Breast epithelium (tissue), 4 donors: Measurements from ENCODE around the gene ROR2. TPM values are rescaled to one million over a fixed set of nuclear protein-coding genes. Genes with fewer than 3 reads are reported as not detected.

Experiments
- DNase-seq, 2 donors: peaks; one replicate each; pipeline ENCODE4 v3.0.0-alpha.2; 2019; ENCODE audit warnings: low spot score in 2 of 2
- H3K27ac ChIP-seq, 2 donors: fragments of 200-600 bp; sonication (generic) in 1 of 2; one replicate each; pipeline ENCODE4 v1.5.1; 2016 to 2019; ENCODE audit warnings: mild to moderate bottlenecking in 1 of 2
- H3K27me3 ChIP-seq, 2 donors: fragments of 200-600 bp; sonication (generic) in 1 of 2; one replicate each; pipeline versions ENCODE4 v1.5.1 to v1.6.0; 2017 to 2019; ENCODE audit warnings: control low read depth in 1 of 2, mild to moderate bottlenecking in 1 of 2
- H3K36me3 ChIP-seq: fragments of 200-600 bp; one replicate; pipeline ENCODE4 v1.5.1; 2019
- H3K4me1 ChIP-seq, 2 donors: fragments of 200-600 bp; sonication (generic); one replicate each; pipeline ENCODE4 v1.5.1; 2016 to 2019; ENCODE audit warnings: control low read depth in 1 of 2
- H3K4me3 ChIP-seq, 3 donors: fragments of 200-600 bp; sonication (generic); 1 replicate in 2 of 3; 2 replicates in 1 of 3; pipeline ENCODE4 v1.5.1; 2016 to 2019; ENCODE audit warnings: mild to moderate bottlenecking in 3 of 3, moderate library complexity in 2 of 3
- H3K9me3 ChIP-seq, 2 donors: fragments of 200-600 bp; sonication (generic) in 1 of 2; one replicate each; pipeline ENCODE4 v1.5.1; 2016 to 2019; ENCODE audit warnings: control low read depth in 1 of 2
- CTCF ChIP-seq, 3 donors: fragments of 450-650 bp; IDR thresholded peaks; one replicate each; pipeline ENCODE4 v1.5.1; 2016 to 2017; ENCODE audit warnings: antibody characterized with exemption in 3 of 3, mild to moderate bottlenecking in 3 of 3, moderate library complexity in 3 of 3
- POLR2A ChIP-seq: fragments of 450-650 bp; IDR thresholded peaks from one replicate; pipeline ENCODE4 v1.6.1; 2016; ENCODE audit warnings: antibody characterized with exemption, mild to moderate bottlenecking, moderate library complexity
- POLR2AphosphoS5 ChIP-seq, 3 donors: sonication (generic); formaldehyde crosslinking; IDR thresholded peaks; one replicate each; pipeline ENCODE4 v1.6.1; 2017; ENCODE audit warnings: antibody characterized with exemption in 3 of 3
- intact Hi-C: fragments of 100-400 bp; cut with DNase I; formaldehyde crosslinking; loops from one replicate; pipeline ENCODE4 v1.15.1; 2023; ENCODE audit warnings: low total_unique reads
- total RNA-seq, 3 donors: library from RNA; depleted of rRNA; stranded (reverse); fragments of >200 nt; gene quantifications; one replicate each; pipeline ENCODE4 v1.1.0, GENCODE V29; 2016

ROR2 gene
- total RNA-seq, 3 donors from 2014 or later, result 2.1 to 25.6 (median 10.2) TPM

- intact Hi-C loops, result loop anchor here (10.0 kb wide), 1 partner anchor 196 kb away; the partner anchor contains the start of gene ROR2
- DNase-seq, result no peak
- H3K27ac ChIP-seq, result peak overlapping the region in 1 of 2 donors; percentile 25
- H3K27me3 ChIP-seq, result no peaks in the 10 kb centered on the region
- no peak overlapping the region for H3K4me3 ChIP-seq
- TF ChIP-seq CTCF (IDR thresholded peaks at IDR 0.05) (peak in 1 of 3 donors; percentile 42), POLR2A (no peak)
- no peaks in the 10 kb centered on the region for H3K4me1 ChIP-seq
- no peaks in the 10 kb centered on the region for H3K36me3 ChIP-seq
- peaks cover 0 to 7% of the 10 kb centered on the region in 2 donors for H3K9me3 ChIP-seq
These were observed 191.5 kb downstream of the ROR2 start for GRCh38 chr9:91758491-91758981.

- H3K9me3 ChIP-seq, result peaks cover 0 to 7% of the 10 kb centered on the region in 2 donors
- no peak for TF ChIP-seq CTCF (IDR thresholded peaks at IDR 0.05)
- intact Hi-C loops, result loop anchor here (10.0 kb wide), 1 partner anchor 197 kb away; the partner anchor contains the start of gene ROR2
- no peaks in the 10 kb centered on the region for H3K27me3 ChIP-seq
- no peak overlapping the region for H3K27ac ChIP-seq
- H3K4me1 ChIP-seq, result no peaks in the 10 kb centered on the region
- no peaks in the 10 kb centered on the region for H3K36me3 ChIP-seq
- no peak for DNase-seq
- H3K4me3 ChIP-seq, result no peak overlapping the region
These were observed 192.2 kb downstream of the ROR2 start for GRCh38 chr9:91757782-91758181.

GRCh38 chr9:91756510-91756780 is 193.6 kb downstream of the ROR2 start:
- H3K4me1 ChIP-seq, result no peaks in the 10 kb centered on the region
- H3K27me3 ChIP-seq, result no peaks in the 10 kb centered on the region
- H3K9me3 ChIP-seq, result peaks cover 0 to under 1% of the 10 kb centered on the region in 2 donors
- H3K36me3 ChIP-seq, result no peaks in the 10 kb centered on the region
- peak overlapping the region; percentile 31 to 83 for H3K27ac ChIP-seq
- intact Hi-C loops, result loop anchor here (10.0 kb wide), 1 partner anchor 198 kb away; the partner anchor contains the start of gene ROR2
- H3K4me3 ChIP-seq, result no peak overlapping the region
- DNase-seq, result no peak
- no peak for TF ChIP-seq POLR2AphosphoS5 (IDR thresholded peaks at IDR 0.05)
- no peak for TF ChIP-seq CTCF (IDR thresholded peaks at IDR 0.05)
- no peak for TF ChIP-seq POLR2A

GRCh38 chr9:91755761-91756509 is 194.1 kb downstream of the ROR2 start:
- Histone ChIP-seq H3K9me3 (no peaks in the 10 kb centered on the region), H3K36me3 (no peaks in the 10 kb centered on the region), H3K27me3 (no peaks in the 10 kb centered on the region), H3K27ac (peak overlapping the region; percentile 31 to 83), H3K4me3 (no peak overlapping the region), H3K4me1 (no peaks in the 10 kb centered on the region)
- intact Hi-C loops, result loop anchor here (10.0 kb wide), 1 partner anchor 199 kb away; the partner anchor contains the start of gene ROR2
- DNase-seq, result no peak
- no peak for TF ChIP-seq POLR2A

- no peaks in the 10 kb centered on the region for H3K9me3 ChIP-seq
- H3K27me3 ChIP-seq, result no peaks in the 10 kb centered on the region
- no peak for DNase-seq
- TF ChIP-seq CTCF (IDR thresholded peaks at IDR 0.05) (no peak), POLR2AphosphoS5 (IDR thresholded peaks at IDR 0.05) (no peak), POLR2A (no peak)
- H3K36me3 ChIP-seq, result no peaks in the 10 kb centered on the region
- intact Hi-C loops, result loop anchor here (10.0 kb wide), 1 partner anchor 201 kb away; the partner anchor contains the start of gene ROR2
- no peaks in the 10 kb centered on the region for H3K4me1 ChIP-seq
- H3K27ac ChIP-seq, result no peak overlapping the region
- no peak overlapping the region for H3K4me3 ChIP-seq
These were observed 196.3 kb downstream of the ROR2 start for GRCh38 chr9:91753711-91754110.
